IPS-18a (cell line): ENCODE results near the gene HMGCLL1.

Source experiments
- H3K27ac ChIP-seq: one replicate; pipeline ENCODE4 v1.5.1; 2013; ENCODE audit warnings: low read length
- H3K27me3 ChIP-seq: one replicate; pipeline ENCODE4 v1.6.1; 2013; ENCODE audit warnings: mild to moderate bottlenecking, low read length; ENCODE audit not compliant: control insufficient read depth, insufficient read depth
- H3K36me3 ChIP-seq: one replicate; pipeline ENCODE4 v1.6.1; 2013; ENCODE audit warnings: low read depth, low read length; ENCODE audit not compliant: control insufficient read depth
- H3K4me1 ChIP-seq: one replicate; pipeline ENCODE4 v1.6.1; 2013; ENCODE audit warnings: low read depth, low read length; ENCODE audit not compliant: control insufficient read depth
- H3K4me3 ChIP-seq: one replicate; pipeline ENCODE4 v1.5.1; 2013; ENCODE audit warnings: low read length
- H3K9ac ChIP-seq: one replicate; pipeline ENCODE4 v1.6.1; 2013; ENCODE audit warnings: mild to moderate bottlenecking, low read length, moderate library complexity
- H3K9me3 ChIP-seq: one replicate; pipeline ENCODE4 v1.6.1; 2013; ENCODE audit warnings: low read depth, low read length; ENCODE audit not compliant: control insufficient read depth

The HMGCLL1 gene

DNA sequence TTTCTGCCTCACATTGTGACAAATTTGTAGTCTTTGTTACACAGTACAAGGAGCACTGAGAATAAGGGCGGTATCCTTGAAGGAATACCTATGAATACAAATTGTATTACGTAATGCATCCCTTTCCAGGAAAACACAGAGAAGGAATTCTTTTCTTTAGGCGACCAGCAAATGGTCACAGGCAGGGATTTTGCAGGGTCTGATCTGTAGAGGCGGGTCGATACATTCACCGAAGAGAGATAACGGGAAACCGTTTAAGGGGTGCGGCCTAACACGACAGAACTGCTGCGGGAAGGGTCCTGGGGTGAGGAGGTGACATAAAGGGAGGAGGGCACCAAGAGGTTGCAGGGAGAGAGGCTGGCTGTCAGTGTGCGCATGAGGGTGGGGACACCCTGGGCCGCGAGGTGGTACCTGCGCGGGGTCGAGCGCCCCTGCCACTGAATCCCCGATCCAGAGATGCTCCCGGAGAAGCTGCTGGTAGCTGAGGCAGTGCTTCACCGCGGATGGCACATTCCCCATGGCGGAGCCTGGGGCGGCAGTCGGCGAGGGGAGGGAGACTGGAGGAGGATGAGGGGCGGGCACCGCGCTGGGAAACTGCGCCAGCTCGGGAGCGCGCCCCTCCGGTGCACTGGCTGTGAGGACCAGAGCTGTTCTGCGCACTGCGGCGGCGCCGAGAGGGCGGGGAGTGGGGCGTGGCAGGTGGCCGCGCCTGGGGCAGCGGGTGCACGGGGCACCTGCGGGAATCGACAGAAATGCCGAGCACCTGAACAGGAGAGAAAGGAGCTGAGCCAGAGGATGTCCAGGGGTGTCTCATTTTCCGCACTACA lies at the start of gene HMGCLL1:
TSS of gene HMGCLL1 (minus strand) at position 656 of the 827 bp plus-strand sequence. CDS start at position 519, 137 bp downstream.
- Histone ChIP-seq H3K4me1 (no peaks in the 10 kb centered on the region), H3K36me3 (no peaks in the 10 kb centered on the region), H3K27ac (no peak within 1 kb of the TSS), H3K4me3 (peak within 1 kb of the TSS; percentile 82), H3K9me3 (no peaks in the 10 kb centered on the region), H3K9ac (no peak within 1 kb of the TSS), H3K27me3 (peaks cover 9% of the 10 kb centered on the region)

DNA sequence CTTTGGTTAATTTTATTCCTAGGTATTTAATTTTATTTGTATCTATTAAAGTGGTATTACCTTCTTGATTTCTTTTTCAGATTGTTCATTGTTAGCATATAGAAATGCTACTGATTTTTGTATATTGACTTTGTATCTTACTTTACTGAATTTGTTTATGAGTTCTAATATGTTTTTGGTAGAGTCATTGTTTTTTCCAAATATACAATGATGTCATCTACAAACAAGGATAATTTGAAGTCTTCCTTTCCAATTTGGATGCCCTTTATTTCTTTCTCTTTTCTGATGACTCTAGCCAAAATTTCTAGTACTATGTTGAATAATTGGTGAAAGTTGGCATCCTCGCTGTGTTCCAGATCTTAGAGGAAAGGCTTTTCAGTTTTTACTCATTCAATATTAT lies 43.0 kb upstream of the HMGCLL1 start:
- H3K4me3 ChIP-seq, result no peak overlapping the region
- H3K9ac ChIP-seq, result no peak overlapping the region
- no peaks in the 10 kb centered on the region for H3K4me1 ChIP-seq
- H3K27ac ChIP-seq, result no peak overlapping the region
- no peaks in the 10 kb centered on the region for H3K36me3 ChIP-seq
- no peaks in the 10 kb centered on the region for H3K9me3 ChIP-seq
- H3K27me3 ChIP-seq, result no peaks in the 10 kb centered on the region

DNA sequence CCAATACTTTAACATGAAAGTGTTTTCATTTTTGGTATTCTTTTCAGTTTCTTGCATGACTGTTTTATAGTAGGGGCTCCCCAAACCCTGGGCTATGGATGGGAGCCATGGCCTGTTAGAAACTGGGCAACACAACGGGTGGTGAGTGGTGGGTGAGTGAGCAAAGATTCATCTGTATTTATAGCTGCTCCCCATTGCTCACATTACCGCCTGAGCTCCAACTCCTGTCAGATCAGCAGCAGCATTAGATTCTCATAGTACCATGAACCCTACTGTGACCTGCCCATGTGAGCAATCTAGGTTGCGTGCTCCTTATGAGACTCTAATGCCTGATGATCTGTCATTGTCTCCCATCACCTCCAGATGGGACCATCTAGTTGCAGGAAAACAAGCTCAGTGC lies 42.3 kb upstream of the HMGCLL1 start:
- Histone ChIP-seq H3K4me3 (no peak overlapping the region), H3K4me1 (no peaks in the 10 kb centered on the region), H3K9me3 (no peaks in the 10 kb centered on the region), H3K27me3 (no peaks in the 10 kb centered on the region), H3K36me3 (no peaks in the 10 kb centered on the region), H3K9ac (no peak overlapping the region), H3K27ac (no peak overlapping the region)

DNA sequence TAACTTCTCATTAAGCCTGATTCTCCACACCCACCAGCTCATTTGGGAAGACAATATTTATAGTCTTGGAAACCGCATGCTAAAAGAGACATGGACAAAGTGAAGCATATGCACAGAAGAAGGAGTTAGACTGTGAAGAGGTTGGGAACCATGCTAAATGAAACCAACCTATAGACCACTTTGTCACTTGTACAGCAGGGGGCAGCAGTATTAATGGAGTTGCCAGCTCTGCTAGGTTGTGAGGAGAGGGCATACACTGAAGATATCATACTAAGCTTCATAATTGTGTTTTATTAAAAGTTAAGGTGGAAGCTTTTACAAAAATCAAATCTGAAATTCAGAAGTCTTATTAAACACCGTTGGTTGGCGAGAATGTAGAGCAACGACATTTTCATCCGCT lies 38.3 kb upstream of the HMGCLL1 start:
- Histone ChIP-seq H3K27ac (no peak overlapping the region), H3K4me3 (no peak overlapping the region), H3K9me3 (peaks cover 4% of the 10 kb centered on the region), H3K4me1 (no peaks in the 10 kb centered on the region), H3K36me3 (no peaks in the 10 kb centered on the region), H3K27me3 (no peaks in the 10 kb centered on the region), H3K9ac (no peak overlapping the region)

DNA sequence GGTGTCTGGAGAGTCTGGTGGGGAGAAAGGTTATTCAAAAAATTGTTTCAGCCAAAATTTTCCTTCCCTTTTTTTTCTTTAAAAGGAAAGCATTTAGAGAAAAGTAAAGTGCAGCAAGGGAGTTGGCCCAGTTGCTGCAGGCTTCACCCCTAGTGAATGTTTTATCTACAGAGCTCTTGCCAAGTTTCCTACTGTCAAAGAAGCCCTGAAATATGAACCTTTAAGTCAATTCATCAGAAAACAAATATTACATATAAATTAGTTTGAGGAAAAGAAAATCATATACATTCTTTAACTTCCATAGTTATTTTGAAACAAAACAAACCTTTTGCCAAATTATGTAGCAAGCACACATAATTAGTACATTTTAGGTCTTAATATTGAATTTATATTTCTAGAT lies 25.0 kb upstream of the HMGCLL1 start:
- H3K4me1 ChIP-seq, result no peaks in the 10 kb centered on the region
- H3K27ac ChIP-seq, result no peak overlapping the region
- H3K27me3 ChIP-seq, result no peaks in the 10 kb centered on the region
- H3K4me3 ChIP-seq, result no peak overlapping the region
- no peak overlapping the region for H3K9ac ChIP-seq
- H3K36me3 ChIP-seq, result no peaks in the 10 kb centered on the region
- no peaks in the 10 kb centered on the region for H3K9me3 ChIP-seq

DNA sequence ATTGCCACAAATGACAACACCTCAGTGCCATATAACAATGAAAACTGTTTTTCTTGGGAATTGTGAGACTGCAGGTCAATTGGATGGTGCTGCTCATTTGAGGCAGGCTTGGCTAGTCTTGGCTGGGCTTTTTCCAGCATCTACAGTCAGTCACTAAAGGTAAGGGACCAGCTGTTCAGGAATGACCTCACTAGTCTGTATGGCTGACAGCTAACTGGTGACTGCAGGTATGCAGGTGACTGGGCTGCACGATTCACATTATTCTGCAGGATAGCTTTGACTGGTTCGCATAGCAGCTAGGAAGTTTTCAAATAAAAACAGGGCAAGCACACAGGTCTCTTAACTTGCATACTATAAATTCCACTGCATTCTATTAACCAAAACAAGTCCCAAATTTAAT lies 22.1 kb upstream of the HMGCLL1 start:
- Histone ChIP-seq H3K27ac (no peak overlapping the region), H3K9me3 (no peaks in the 10 kb centered on the region), H3K9ac (no peak overlapping the region), H3K36me3 (no peaks in the 10 kb centered on the region), H3K27me3 (no peaks in the 10 kb centered on the region), H3K4me3 (no peak overlapping the region), H3K4me1 (no peaks in the 10 kb centered on the region)

DNA sequence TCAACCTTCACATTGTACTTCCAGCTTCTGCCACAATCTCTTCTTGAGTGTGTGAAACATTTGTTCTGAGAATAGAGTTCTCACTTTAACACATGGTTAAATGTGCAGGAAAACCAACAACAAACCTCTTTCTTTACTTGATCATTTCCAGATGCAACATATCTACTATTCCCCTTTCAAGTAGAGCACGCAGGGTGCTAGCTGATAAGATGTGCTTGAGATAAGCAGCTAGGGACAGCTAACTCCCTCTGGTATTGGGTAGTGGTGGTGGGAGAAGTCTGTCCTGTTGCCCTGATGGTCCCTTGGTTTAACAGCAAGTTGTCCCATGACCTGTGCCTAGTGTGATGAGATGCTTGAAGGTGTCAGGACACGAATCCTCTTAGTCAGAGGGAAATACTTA lies 15.4 kb upstream of the HMGCLL1 start:
- Histone ChIP-seq H3K27me3 (no peaks in the 10 kb centered on the region), H3K36me3 (no peaks in the 10 kb centered on the region), H3K27ac (no peak overlapping the region), H3K9ac (no peak overlapping the region), H3K4me3 (no peak overlapping the region), H3K9me3 (no peaks in the 10 kb centered on the region), H3K4me1 (no peaks in the 10 kb centered on the region)

DNA sequence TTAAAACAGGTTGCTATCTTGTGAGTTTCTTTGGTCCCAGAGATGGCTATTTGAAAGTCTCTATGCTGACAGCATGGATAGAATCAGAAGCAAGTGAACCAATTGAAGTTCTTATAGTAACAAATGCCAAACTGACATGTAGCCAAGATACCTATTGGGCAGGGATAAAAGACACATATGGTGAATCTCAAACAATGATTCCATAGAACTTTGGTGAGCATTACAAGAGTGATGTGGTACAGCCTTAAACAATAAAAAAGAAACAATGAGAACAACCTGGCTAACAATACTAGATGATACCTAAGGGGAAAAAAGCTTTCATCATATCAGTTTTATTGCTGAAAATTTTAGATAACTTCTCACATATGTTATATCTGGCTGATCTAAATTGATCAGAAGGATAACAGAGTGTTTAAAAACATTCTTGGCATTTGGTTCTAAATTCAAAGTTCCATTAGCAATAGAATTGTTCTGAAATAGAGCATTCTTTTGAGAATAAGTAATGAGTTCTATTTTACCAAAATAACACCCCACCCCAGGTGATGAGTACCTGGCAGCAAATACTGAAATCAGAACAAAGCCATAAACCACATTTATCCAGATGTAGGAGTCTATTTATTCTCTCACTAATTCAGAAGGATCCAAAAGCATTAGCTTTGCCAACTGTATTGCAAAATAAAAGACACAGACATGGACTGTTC lies 5.8 kb upstream of the HMGCLL1 start:
- Histone ChIP-seq H3K9me3 (no peaks in the 10 kb centered on the region), H3K4me1 (no peaks in the 10 kb centered on the region), H3K27me3 (peaks cover 3% of the 10 kb centered on the region), H3K27ac (no peak overlapping the region), H3K4me3 (no peak overlapping the region), H3K36me3 (no peaks in the 10 kb centered on the region), H3K9ac (no peak overlapping the region)

DNA sequence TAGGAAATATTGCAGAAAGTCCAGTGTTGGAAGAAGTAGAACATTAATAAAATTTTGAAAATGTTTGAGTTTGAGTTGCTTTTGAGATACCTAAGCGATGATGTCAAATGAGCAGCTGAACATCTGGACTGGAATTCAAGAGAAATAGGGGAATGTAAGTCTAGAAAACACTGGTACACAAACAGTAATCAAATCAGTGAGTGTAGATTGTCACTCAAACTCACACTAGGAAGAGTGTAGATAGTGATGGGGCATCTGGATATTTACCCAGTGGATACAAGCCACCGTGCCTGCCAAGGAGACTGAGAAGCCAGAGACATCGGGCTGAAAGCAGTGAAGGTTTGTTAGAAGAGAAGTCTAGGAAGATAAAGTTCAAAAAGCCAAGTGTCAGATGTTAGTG lies 2.2 kb downstream of the HMGCLL1 start:
- H3K27me3 ChIP-seq, result peaks cover 9% of the 10 kb centered on the region
- no peaks in the 10 kb centered on the region for H3K36me3 ChIP-seq
- no peaks in the 10 kb centered on the region for H3K4me1 ChIP-seq
- H3K9me3 ChIP-seq, result peaks cover 3% of the 10 kb centered on the region
- H3K27ac ChIP-seq, result no peak overlapping the region
- H3K4me3 ChIP-seq, result no peak overlapping the region
- H3K9ac ChIP-seq, result no peak overlapping the region

DNA sequence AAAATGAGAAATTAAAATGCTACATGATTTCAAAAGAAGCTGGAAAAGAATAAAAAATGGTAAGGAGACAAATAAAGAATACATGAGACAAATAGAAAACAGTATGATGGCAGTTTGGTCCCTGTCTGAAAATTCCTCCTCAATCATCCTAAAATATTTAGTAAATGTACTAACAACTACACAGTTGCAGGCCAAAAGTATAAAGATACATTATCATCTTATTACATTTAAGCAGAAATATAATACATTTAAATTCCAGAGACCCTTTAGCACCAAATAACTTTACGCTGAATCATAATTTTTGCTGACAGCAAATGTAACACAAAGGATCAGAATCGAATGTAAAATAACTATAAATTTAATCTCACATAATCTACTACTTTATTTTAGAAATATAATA lies 4.4 kb downstream of the HMGCLL1 start:
- H3K4me1 ChIP-seq, result no peaks in the 10 kb centered on the region
- peaks cover 3% of the 10 kb centered on the region for H3K9me3 ChIP-seq
- H3K4me3 ChIP-seq, result no peak overlapping the region
- H3K9ac ChIP-seq, result no peak overlapping the region
- no peaks in the 10 kb centered on the region for H3K36me3 ChIP-seq
- H3K27me3 ChIP-seq, result peaks cover 3% of the 10 kb centered on the region
- no peak overlapping the region for H3K27ac ChIP-seq

DNA sequence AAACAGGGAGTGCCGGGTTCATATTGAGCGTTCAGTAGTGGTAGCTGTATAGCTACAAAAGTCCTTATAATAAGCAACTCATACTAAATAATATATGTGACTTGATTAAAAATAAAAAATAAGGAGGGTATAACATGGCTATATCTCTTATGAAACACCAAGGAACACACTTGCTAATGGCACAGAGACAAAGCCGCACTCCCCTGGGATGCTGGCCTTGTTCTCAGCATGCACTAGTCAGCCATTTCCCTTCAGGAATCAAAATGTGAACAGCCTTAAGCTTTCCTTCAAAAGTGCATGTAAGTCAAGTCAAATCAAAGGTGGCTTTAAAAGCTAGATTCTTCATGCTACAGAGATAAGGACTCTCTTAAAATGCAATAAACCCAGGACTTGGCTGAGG lies 9.4 kb downstream of the HMGCLL1 start:
- Histone ChIP-seq H3K9ac (no peak overlapping the region), H3K27me3 (no peaks in the 10 kb centered on the region), H3K9me3 (peaks cover 3% of the 10 kb centered on the region), H3K4me1 (peaks cover 6% of the 10 kb centered on the region), H3K27ac (no peak overlapping the region), H3K36me3 (no peaks in the 10 kb centered on the region), H3K4me3 (no peak overlapping the region)
